Upper lobe of left lung (tissue), 4 donors: Measurements from ENCODE around the gene SGCA.

ENCODE experiments used
- POLR2A ChIP-seq, 4 donors: fragments of 450-650 bp; IDR thresholded peaks; one replicate each; pipeline ENCODE4 v1.5.1; 2016 to 2017; ENCODE audit warnings: antibody characterized with exemption in 4 of 4, mild to moderate bottlenecking in 2 of 4
- POLR2AphosphoS5 ChIP-seq, 2 donors: sonication (generic); formaldehyde crosslinking; IDR thresholded peaks; one replicate each; pipeline ENCODE4 v1.5.1; 2017; ENCODE audit warnings: antibody characterized with exemption in 2 of 2

DNA sequence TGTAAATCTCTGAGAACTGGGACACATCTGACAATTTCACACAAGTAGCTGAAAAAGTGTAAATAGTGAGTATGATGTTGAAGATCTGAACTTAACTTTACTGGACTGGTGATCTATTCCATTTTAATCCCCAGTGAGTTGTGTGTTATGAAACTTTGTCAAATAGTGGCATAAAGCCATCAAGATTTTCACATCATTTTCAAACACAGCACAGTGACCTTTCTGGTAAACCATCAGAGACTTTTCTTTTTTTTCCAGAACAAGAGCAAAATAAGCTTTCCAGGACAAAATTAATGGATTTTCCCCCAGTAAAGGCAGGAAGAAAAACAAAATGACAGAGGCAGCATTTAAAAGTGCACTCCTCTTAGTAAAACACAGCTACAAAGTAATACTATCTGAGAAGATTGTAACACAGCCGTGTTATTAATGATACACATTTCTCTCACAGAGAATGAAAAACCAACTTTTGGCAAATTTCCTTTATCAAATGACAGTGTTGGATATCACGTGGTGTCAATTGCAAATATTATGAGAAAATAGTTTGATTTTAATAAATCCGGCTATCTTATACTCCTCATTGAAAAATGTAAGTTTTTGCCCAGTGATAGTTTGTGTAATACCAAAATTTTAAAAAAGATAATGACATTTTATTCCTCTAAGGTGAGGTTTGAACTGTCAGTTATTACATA, 52.4 kb downstream of the SGCA start:
- TF ChIP-seq POLR2A (IDR thresholded peaks at IDR 0.05) (no peak), POLR2AphosphoS5 (IDR thresholded peaks at IDR 0.05) (no peak)
